Measurements from ENCODE around the gene SERAC1.

SERAC1 gene

GRCh38 chr6:158164579-158165170 is 3.4 kb downstream of the SERAC1 start:
- no peak for TF ChIP-seq REST (IDR thresholded peaks at IDR 0.05; ENCODE audit: insufficient read depth in 1 of 2, low read depth in 2 of 2, low read length in 2 of 2)
- no peak for TF ChIP-seq POLR2AphosphoS5 (IDR thresholded peaks at IDR 0.05; ENCODE audit: low read depth, low read length)
- no peak for TF ChIP-seq TAF1 (IDR thresholded peaks at IDR 0.05; ENCODE audit: borderline replicate concordance, insufficient read depth, low read length)
- no peak for TF ChIP-seq FOXP2 (optimal IDR thresholded peaks at IDR 0.05; ENCODE audit: borderline replicate concordance, extremely low read depth, extremely low read length, insufficient read depth)
- no peak for TF ChIP-seq SIN3A (IDR thresholded peaks at IDR 0.05; ENCODE audit: borderline replicate concordance, insufficient read depth, low read length)

GRCh38 chr6:158161566-158162254 is 6.4 kb downstream of the SERAC1 start:
- TF ChIP-seq SIN3A (IDR thresholded peaks at IDR 0.05; ENCODE audit: borderline replicate concordance, insufficient read depth, low read length): no peak
- TF ChIP-seq POLR2AphosphoS5 (IDR thresholded peaks at IDR 0.05; ENCODE audit: low read depth, low read length): no peak
- no peak for TF ChIP-seq REST (IDR thresholded peaks at IDR 0.05; ENCODE audit: insufficient read depth in 1 of 2, low read depth in 2 of 2, low read length in 2 of 2)
- no peak for TF ChIP-seq TAF1 (IDR thresholded peaks at IDR 0.05; ENCODE audit: borderline replicate concordance, insufficient read depth, low read length)
- TF ChIP-seq FOXP2 (optimal IDR thresholded peaks at IDR 0.05; ENCODE audit: borderline replicate concordance, extremely low read depth, extremely low read length, insufficient read depth): no peak

- TF ChIP-seq REST (IDR thresholded peaks at IDR 0.05; ENCODE audit: insufficient read depth in 1 of 2, low read depth in 2 of 2, low read length in 2 of 2): no peak
- TF ChIP-seq TAF1 (IDR thresholded peaks at IDR 0.05; ENCODE audit: borderline replicate concordance, insufficient read depth, low read length): no peak
- TF ChIP-seq FOXP2 (optimal IDR thresholded peaks at IDR 0.05; ENCODE audit: borderline replicate concordance, extremely low read depth, extremely low read length, insufficient read depth): no peak
- TF ChIP-seq SIN3A (IDR thresholded peaks at IDR 0.05; ENCODE audit: borderline replicate concordance, insufficient read depth, low read length): no peak
- TF ChIP-seq POLR2AphosphoS5 (IDR thresholded peaks at IDR 0.05; ENCODE audit: low read depth, low read length): no peak
Measured at GRCh38 chr6:158160932-158161539, 7.0 kb downstream of the SERAC1 start.

GRCh38 chr6:158158748-158159147 is 9.3 kb downstream of the SERAC1 start:
- no peak for TF ChIP-seq POLR2AphosphoS5 (IDR thresholded peaks at IDR 0.05; ENCODE audit: low read depth, low read length)
- no peak for TF ChIP-seq FOXP2 (optimal IDR thresholded peaks at IDR 0.05; ENCODE audit: borderline replicate concordance, extremely low read depth, extremely low read length, insufficient read depth)
- no peak for TF ChIP-seq SIN3A (IDR thresholded peaks at IDR 0.05; ENCODE audit: borderline replicate concordance, insufficient read depth, low read length)
- no peak for TF ChIP-seq TAF1 (IDR thresholded peaks at IDR 0.05; ENCODE audit: borderline replicate concordance, insufficient read depth, low read length)
- no peak for TF ChIP-seq REST (IDR thresholded peaks at IDR 0.05; ENCODE audit: insufficient read depth in 1 of 2, low read depth in 2 of 2, low read length in 2 of 2)

Measured in PFSK-1 (cell line).